OCI-LY3 (cell line): ENCODE data around the gene BORCS6.
A peak's percentile ranks its signal among the peaks of the same experiment; 100 is the strongest.
"Not testable (repeated sequence)": the region's sequence is repeated elsewhere in the genome, so short reads cannot be mapped to it uniquely, and the experiment has no call there.

Experiments
- H2AFZ ChIP-seq: fragments of 200-600, 300-600 bp; shearing (Covaris generic); 2 replicates; pipeline ENCODE4 v1.6.0; 2014; ENCODE audit warnings: antibody characterized with exemption, low read depth, low read length
- H3K27ac ChIP-seq: fragments of 200-600, 300-600 bp; sonication (generic); 2 replicates; pipeline ENCODE4 v1.5.1; 2014; ENCODE audit warnings: mild to moderate bottlenecking, low read length, moderate library complexity, mixed read lengths
- H3K27me3 ChIP-seq: fragments of 200-600, 300-600 bp; sonication (generic); 2 replicates; pipeline ENCODE4 v1.6.1; 2014; ENCODE audit warnings: low read depth, low read length, mixed read lengths
- H3K36me3 ChIP-seq: fragments of 200-600, 300-600 bp; sonication (generic); replicated peaks from 2 replicates; pipeline ENCODE3; 2014; ENCODE audit warnings: low read depth, low read length, mixed read lengths
- H3K4me1 ChIP-seq: fragments of 300-600, 200-600 bp; sonication (generic); 2 replicates; pipeline ENCODE4 v1.6.1; 2014; ENCODE audit warnings: low read length, mixed read lengths
- H3K4me2 ChIP-seq: fragments of 200-600, 300-600 bp; sonication (generic); 2 replicates; pipeline ENCODE4 v1.6.1; 2014; ENCODE audit warnings: low read length, mixed read lengths
- H3K4me3 ChIP-seq: fragments of 300-600, 200-600 bp; sonication (generic); 2 replicates; pipeline ENCODE4 v1.5.1; 2014; ENCODE audit warnings: antibody characterized with exemption, mild to moderate bottlenecking, low read length, moderate library complexity
- H3K79me2 ChIP-seq: fragments of 300-600, 200-600 bp; shearing (Covaris generic); 2 replicates; pipeline ENCODE4 v1.6.1; 2014; ENCODE audit warnings: mild to moderate bottlenecking, low read length, mixed read lengths
- H3K9ac ChIP-seq: fragments of 300-600, 200-600 bp; shearing (Covaris generic); 2 replicates; pipeline ENCODE4 v1.6.0; 2014; ENCODE audit warnings: mild to moderate bottlenecking, low read length, moderate library complexity
- H3K9me3 ChIP-seq: fragments of 200-600, 300-600 bp; shearing (Covaris generic); 2 replicates; pipeline ENCODE4 v1.6.1; 2014; ENCODE audit warnings: low read length, mixed read lengths; ENCODE audit not compliant: insufficient read depth
- H4K20me1 ChIP-seq: fragments of 200-600, 300-600 bp; sonication (generic); 2 replicates; pipeline ENCODE4 v1.6.1; 2016; ENCODE audit warnings: low read length, mixed read lengths; ENCODE audit not compliant: insufficient read depth
- CTCF ChIP-seq: fragments of 200-600, 300-600 bp; sonication (generic); IDR thresholded peaks from 2 replicates; pipeline ENCODE4 v1.5.1; 2014; ENCODE audit warnings: antibody characterized with exemption, low read length, low read depth
- EZH2phosphoT487 ChIP-seq: fragments of 200-600 bp; shearing (Covaris generic); IDR thresholded peaks from 2 replicates; pipeline ENCODE4 v1.6.1; 2018; ENCODE audit warnings: antibody characterized with exemption, mixed run types, low read depth

BORCS6 gene

GRCh38 chr17:8220783-8221662, 31.0 kb upstream of the BORCS6 start:
- H2AFZ ChIP-seq, result peak overlapping the region; percentile 90; the same call in 1 of the 2 replicates
- TF ChIP-seq CTCF (no peak), EZH2phosphoT487 (no peak)
- peaks cover 18% of the 10 kb centered on the region for H3K4me1 ChIP-seq
- peak overlapping the region; percentile 96 for H3K27ac ChIP-seq
- no peaks in the 10 kb centered on the region for H3K9me3 ChIP-seq
- peak overlapping the region; percentile 99 for H3K9ac ChIP-seq
- no peaks in the 10 kb centered on the region for H3K79me2 ChIP-seq
- peak overlapping the region; percentile 100 for H3K4me3 ChIP-seq
- no peaks in the 10 kb centered on the region for H4K20me1 ChIP-seq
- H3K27me3 ChIP-seq, result no peaks in the 10 kb centered on the region
- H3K36me3 ChIP-seq, result no peaks in the 10 kb centered on the region
- H3K4me2 ChIP-seq, result peak overlapping the region; percentile 100

- not testable (repeated sequence) for H3K36me3 ChIP-seq, H3K27me3 ChIP-seq, H3K9ac ChIP-seq, H3K4me2 ChIP-seq, H3K4me1 ChIP-seq, H4K20me1 ChIP-seq, H3K27ac ChIP-seq, H2AFZ ChIP-seq, H3K9me3 ChIP-seq, H3K4me3 ChIP-seq
- peaks cover 17% of the 10 kb centered on the region for H3K79me2 ChIP-seq
Observed at GRCh38 chr17:8214000-8214399, 24.0 kb upstream of the BORCS6 start.

GRCh38 chr17:8212312-8213180, 22.6 kb upstream of the BORCS6 start:
- Histone ChIP-seq H2AFZ (no peak overlapping the region), H3K79me2 (peaks cover 26% of the 10 kb centered on the region), H3K27ac (no peak overlapping the region), H3K4me2 (no peak overlapping the region), H3K9ac (no peak overlapping the region), H3K4me1 (peaks cover 14% of the 10 kb centered on the region), H3K27me3 (no peaks in the 10 kb centered on the region), H3K4me3 (no peak overlapping the region), H3K36me3 (peaks cover 9% of the 10 kb centered on the region), H4K20me1 (no peaks in the 10 kb centered on the region), H3K9me3 (no peaks in the 10 kb centered on the region)
- TF ChIP-seq CTCF (no peak), EZH2phosphoT487 (no peak)

GRCh38 chr17:8210761-8211458, 20.9 kb upstream of the BORCS6 start:
- H3K4me1 ChIP-seq, result peaks cover 14% of the 10 kb centered on the region
- H3K9ac ChIP-seq, result peak overlapping the region; percentile 98
- peak overlapping the region; percentile 99 for H3K4me3 ChIP-seq
- H2AFZ ChIP-seq, result peak overlapping the region; percentile 86
- H3K4me2 ChIP-seq, result peak overlapping the region; percentile 81
- peaks cover 22% of the 10 kb centered on the region for H3K36me3 ChIP-seq
- H3K79me2 ChIP-seq, result peaks cover 35% of the 10 kb centered on the region
- no peaks in the 10 kb centered on the region for H3K9me3 ChIP-seq
- H3K27ac ChIP-seq, result peak overlapping the region; percentile 86
- no peaks in the 10 kb centered on the region for H4K20me1 ChIP-seq
- H3K27me3 ChIP-seq, result no peaks in the 10 kb centered on the region
- TF ChIP-seq EZH2phosphoT487, result no peak
- TF ChIP-seq CTCF, result no peak
